Dedifferentiated amniotic fluid mesenchymal stem cell (primary cell): ENCODE results near the gene TLCD3B.
"Not testable (repeated sequence)": the region's sequence is repeated elsewhere in the genome, so short reads cannot be mapped to it uniquely, and the experiment has no call there.

ENCODE experiments used
- DNase-seq: peaks from one replicate; pipeline ENCODE4 v3.0.0-alpha.2; 2016; ENCODE audit errors: extremely low spot score

TLCD3B gene

GRCh38 chr16:30060836-30061554 is 29.9 kb upstream of the TLCD3B start:
- no peak for DNase-seq

- DNase-seq = no peak
These were observed 29.3 kb upstream of the TLCD3B start for GRCh38 chr16:30060346-30060745.

GRCh38 chr16:30054959-30055553 is 24.0 kb upstream of the TLCD3B start:
- no peak for DNase-seq

- DNase-seq = no peak
These were observed 23.4 kb upstream of the TLCD3B start for GRCh38 chr16:30054451-30054850.

- DNase-seq = peak; percentile 42
These were observed 22.4 kb upstream of the TLCD3B start for GRCh38 chr16:30053376-30054015.

GRCh38 chr16:30052671-30053372 is 21.8 kb upstream of the TLCD3B start:
- peak; percentile 77 for DNase-seq

- no peak for DNase-seq
These were observed 20.4 kb upstream of the TLCD3B start for GRCh38 chr16:30051518-30051917.

GRCh38 chr16:30049871-30050270 is 18.8 kb upstream of the TLCD3B start:
- DNase-seq = no peak

GRCh38 chr16:30046588-30046987 is 15.5 kb upstream of the TLCD3B start:
- no peak for DNase-seq

GRCh38 chr16:30046178-30046577 is 15.1 kb upstream of the TLCD3B start:
- no peak for DNase-seq

- DNase-seq = peak; percentile 31
These were observed 10.8 kb upstream of the TLCD3B start for GRCh38 chr16:30041841-30042240.

- DNase-seq = not testable (repeated sequence)
These were observed 9.6 kb upstream of the TLCD3B start for GRCh38 chr16:30040690-30041089.

- DNase-seq = no peak
These were observed 9.2 kb upstream of the TLCD3B start for GRCh38 chr16:30040221-30040620.

GRCh38 chr16:30033270-30033669 is 2.2 kb upstream of the TLCD3B start:
- DNase-seq = no peak

GRCh38 chr16:30032083-30032819 is 1.2 kb upstream of the TLCD3B start:
- peak; percentile 59 for DNase-seq

GRCh38 chr16:30031477-30031918 is 427 bp upstream of the TLCD3B start:
- no peak for DNase-seq

- DNase-seq = no peak
These were observed 923 bp downstream of the TLCD3B start for GRCh38 chr16:30030011-30030685.

GRCh38 chr16:30028438-30029076 is 2.5 kb downstream of the TLCD3B start:
- DNase-seq = no peak

GRCh38 chr16:30027588-30028437 is 3.3 kb downstream of the TLCD3B start:
- no peak for DNase-seq

- DNase-seq = no peak
These were observed 4.6 kb downstream of the TLCD3B start for GRCh38 chr16:30026449-30026848.
